ENCODE results near the gene NXPE3.

DNA sequence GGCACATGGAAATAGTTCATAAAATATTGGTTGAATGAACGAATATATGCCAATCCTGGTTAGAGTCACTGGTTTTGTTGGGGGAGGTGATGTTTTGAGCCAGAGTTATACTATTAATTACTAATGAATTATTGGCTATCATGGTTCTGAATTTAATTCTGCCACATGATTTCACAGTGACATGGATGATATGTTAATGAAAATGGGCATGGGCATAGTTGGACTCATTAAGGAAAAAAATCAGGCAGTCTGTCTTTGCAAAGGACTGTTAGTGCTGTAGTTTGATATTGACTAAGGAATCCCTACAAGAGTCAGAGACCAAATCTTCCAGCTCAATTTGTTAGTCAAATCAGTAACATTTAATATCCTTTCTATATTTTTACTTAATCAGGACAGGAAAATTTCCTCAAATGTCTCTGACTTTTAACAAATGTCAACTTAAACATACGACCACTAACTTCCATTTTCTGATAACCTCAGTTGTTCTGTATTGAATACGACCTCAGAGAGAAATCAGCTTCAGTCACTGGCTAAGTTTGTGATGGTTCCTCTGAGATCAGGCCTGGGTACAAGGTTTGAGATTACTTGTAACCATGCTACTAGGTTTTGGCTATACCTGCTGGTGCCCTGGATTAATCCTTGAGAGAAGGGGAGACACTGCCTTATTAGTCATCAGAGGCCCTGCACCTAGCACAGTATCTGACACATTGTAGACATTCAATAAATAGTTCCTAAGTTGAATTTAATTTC is 83.6 kb downstream of the NXPE3 start:
- TF ChIP-seq POLR2AphosphoS5 (IDR thresholded peaks at IDR 0.05; ENCODE audit: low read depth, low read length) (no peak; the same call in 1 of the 2 replicates), POLR2A (IDR thresholded peaks at IDR 0.05; ENCODE audit: low read depth, low read length) (no peak), TAF1 (IDR thresholded peaks at IDR 0.05; ENCODE audit: borderline replicate concordance, low read depth, low read length) (no peak)
